NB4 (cell line): Measurements from ENCODE around the gene DNAJB12.
"Not testable (repeated sequence)": the region's sequence is repeated elsewhere in the genome, so short reads cannot be mapped to it uniquely, and the experiment has no call there.

ENCODE experiments used
- DNase-seq: peaks from one replicate; pipeline ENCODE4 v3.0.0; 2010; ENCODE audit warnings: low read depth
- H3K4me3 ChIP-seq: one replicate; pipeline ENCODE4 v1.5.1; 2011; ENCODE audit warnings: mild to moderate bottlenecking, low read depth, low read length, moderate library complexity
- MYC ChIP-seq: IDR thresholded peaks from 2 replicates; pipeline ENCODE4 v1.6.1; 2011; ENCODE audit warnings: low read depth, low read length
- POLR2A ChIP-seq: IDR thresholded peaks from 2 replicates; pipeline ENCODE4 v1.6.1; 2011; ENCODE audit warnings: mild to moderate bottlenecking; ENCODE audit not compliant: insufficient read length; ENCODE audit errors: extremely low read depth
- TF ChIP-seq, protein P1 (sequence below): IDR thresholded peaks from one replicate; pipeline ENCODE4 v1.5.1; 2012; ENCODE audit warnings: low read depth, low read length
- TF ChIP-seq, protein P2 (sequence below): IDR thresholded peaks from 2 replicates; pipeline ENCODE4 v1.6.1; 2011; ENCODE audit warnings: low read depth, low read length

The DNAJB12 gene

GRCh38 chr10:72386916-72387586 is 32.3 kb upstream of the DNAJB12 start:
- DNase-seq = no peak
- TF ChIP-seq MYC = no peak
- no peak for TF ChIP-seq POLR2A
- TF ChIP-seq, protein P1, sequence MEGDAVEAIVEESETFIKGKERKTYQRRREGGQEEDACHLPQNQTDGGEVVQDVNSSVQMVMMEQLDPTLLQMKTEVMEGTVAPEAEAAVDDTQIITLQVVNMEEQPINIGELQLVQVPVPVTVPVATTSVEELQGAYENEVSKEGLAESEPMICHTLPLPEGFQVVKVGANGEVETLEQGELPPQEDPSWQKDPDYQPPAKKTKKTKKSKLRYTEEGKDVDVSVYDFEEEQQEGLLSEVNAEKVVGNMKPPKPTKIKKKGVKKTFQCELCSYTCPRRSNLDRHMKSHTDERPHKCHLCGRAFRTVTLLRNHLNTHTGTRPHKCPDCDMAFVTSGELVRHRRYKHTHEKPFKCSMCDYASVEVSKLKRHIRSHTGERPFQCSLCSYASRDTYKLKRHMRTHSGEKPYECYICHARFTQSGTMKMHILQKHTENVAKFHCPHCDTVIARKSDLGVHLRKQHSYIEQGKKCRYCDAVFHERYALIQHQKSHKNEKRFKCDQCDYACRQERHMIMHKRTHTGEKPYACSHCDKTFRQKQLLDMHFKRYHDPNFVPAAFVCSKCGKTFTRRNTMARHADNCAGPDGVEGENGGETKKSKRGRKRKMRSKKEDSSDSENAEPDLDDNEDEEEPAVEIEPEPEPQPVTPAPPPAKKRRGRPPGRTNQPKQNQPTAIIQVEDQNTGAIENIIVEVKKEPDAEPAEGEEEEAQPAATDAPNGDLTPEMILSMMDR = no peak
- TF ChIP-seq, protein P2, sequence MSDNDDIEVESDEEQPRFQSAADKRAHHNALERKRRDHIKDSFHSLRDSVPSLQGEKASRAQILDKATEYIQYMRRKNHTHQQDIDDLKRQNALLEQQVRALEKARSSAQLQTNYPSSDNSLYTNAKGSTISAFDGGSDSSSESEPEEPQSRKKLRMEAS = no peak

DNA sequence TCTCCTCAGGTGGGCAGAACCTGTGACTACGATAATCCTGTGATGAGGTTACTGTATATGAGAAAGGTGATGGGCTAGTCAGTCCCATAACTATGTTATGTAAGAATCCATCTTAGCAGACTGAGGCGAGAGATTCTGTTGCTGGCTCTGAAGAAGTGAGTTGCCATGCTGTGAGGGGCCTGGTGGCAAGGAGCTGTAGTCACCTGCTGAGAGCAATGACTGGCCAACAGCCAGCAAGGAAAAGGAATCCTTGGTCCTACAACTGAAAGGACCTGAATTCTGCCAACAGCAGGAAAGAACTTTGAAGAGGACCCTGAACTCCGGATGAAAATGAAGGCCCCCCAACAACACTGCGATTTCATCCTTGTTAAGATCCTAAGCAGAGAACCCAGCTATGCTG is 31.0 kb upstream of the DNAJB12 start:
- no peak overlapping the region for H3K4me3 ChIP-seq
- TF ChIP-seq POLR2A (no peak), MYC (no peak)
- TF ChIP-seq, protein P2 = no peak
- TF ChIP-seq, protein P1 = no peak
- DNase-seq = no peak

More at GRCh38 chr10:72386916-72387586, 32.3 kb upstream of the DNAJB12 start:
- H3K4me3 ChIP-seq = no peak overlapping the region

GRCh38 chr10:72384982-72385381 is 30.3 kb upstream of the DNAJB12 start:
- DNase-seq, H3K4me3 ChIP-seq: not testable (repeated sequence)

DNA sequence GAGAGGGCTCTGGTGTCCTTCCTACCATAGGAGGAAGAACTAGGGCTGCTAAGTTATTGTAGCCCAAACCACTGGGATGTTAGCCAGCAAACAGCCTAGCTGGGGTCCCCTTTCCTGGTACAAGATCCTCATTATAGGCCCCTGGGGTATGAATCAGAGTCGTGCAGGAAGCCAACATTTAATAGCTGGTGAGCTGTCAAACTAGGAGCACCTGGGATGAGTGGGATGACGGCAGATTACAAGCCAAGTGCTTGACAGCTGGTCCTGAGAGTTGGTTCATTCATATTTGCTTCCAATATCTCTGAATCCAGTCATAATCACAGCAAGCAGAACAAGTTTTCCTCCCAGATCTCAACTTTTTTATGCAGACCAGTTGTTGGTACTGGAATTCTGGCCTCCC is 25.1 kb upstream of the DNAJB12 start:
- TF ChIP-seq POLR2A (no peak), MYC (no peak)
- TF ChIP-seq, protein P2 = no peak
- TF ChIP-seq, protein P1 = no peak
- DNase-seq = no peak
- no peak overlapping the region for H3K4me3 ChIP-seq

GRCh38 chr10:72379062-72379461 is 24.3 kb upstream of the DNAJB12 start:
- no peak for TF ChIP-seq POLR2A
- TF ChIP-seq, protein P1 = no peak
- no peak for TF ChIP-seq MYC
- TF ChIP-seq, protein P2 = no peak
- H3K4me3 ChIP-seq = no peak overlapping the region
- DNase-seq = no peak

DNA sequence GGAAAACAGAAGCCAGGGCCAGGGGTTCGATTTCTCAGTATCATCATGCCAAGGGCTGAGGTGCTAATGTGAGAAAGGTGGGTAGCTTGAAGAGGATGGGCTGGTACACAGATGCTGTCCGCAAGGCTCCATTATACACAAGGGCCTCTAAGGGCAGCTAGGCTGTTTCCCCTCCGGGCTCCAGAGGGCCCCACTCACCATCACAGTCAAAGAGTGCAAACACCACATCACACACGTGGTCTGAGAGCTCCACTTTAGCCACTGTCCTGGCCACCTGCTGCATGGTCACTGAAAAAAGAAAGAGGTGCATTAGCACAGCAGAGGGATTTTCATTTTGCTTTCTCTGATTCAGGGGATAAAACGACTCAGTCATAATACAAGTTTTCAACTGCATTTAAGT is 20.9 kb upstream of the DNAJB12 start:
- DNase-seq = peak; percentile 49
- H3K4me3 ChIP-seq = no peak overlapping the region
- TF ChIP-seq, protein P1 = peak; percentile 32
- TF ChIP-seq POLR2A (no peak), MYC (peak; percentile 91)
- TF ChIP-seq, protein P2 = peak; percentile 95
